Fibroblast of lung (primary cell): ENCODE data around the gene CPSF3. TPM values are rescaled to one million over a fixed set of nuclear protein-coding genes. Genes with fewer than 3 reads are reported as not detected.

Source experiments
- DNase-seq, 2 donors: peaks; one replicate each; pipeline versions ENCODE4 v3.0.0 to v3.0.0-alpha.2; 2010; ENCODE audit warnings: low read depth in 2 of 2
- H2AFZ ChIP-seq: 2 replicates; pipeline ENCODE4 v1.5.1; 2012; ENCODE audit warnings: low read length, control low read depth, inconsistent platforms
- H3K27ac ChIP-seq: 2 replicates; pipeline ENCODE4 v1.5.1; 2011; ENCODE audit warnings: low read length, control low read depth; ENCODE audit not compliant: insufficient read depth
- H3K27me3 ChIP-seq: 2 replicates; pipeline ENCODE4 v1.5.1; 2011; ENCODE audit warnings: mild to moderate bottlenecking, low read length; ENCODE audit not compliant: control insufficient read depth, insufficient read depth
- H3K36me3 ChIP-seq: 2 replicates; pipeline ENCODE4 v1.5.1; 2011; ENCODE audit warnings: low read length; ENCODE audit not compliant: control insufficient read depth, insufficient read depth
- H3K4me1 ChIP-seq: 2 replicates; pipeline ENCODE4 v1.5.1; 2011; ENCODE audit warnings: low read length; ENCODE audit not compliant: control insufficient read depth, insufficient read depth; ENCODE audit errors: extremely low read depth
- H3K4me2 ChIP-seq: 2 replicates; pipeline ENCODE4 v1.5.1; 2011; ENCODE audit warnings: low read length, control low read depth; ENCODE audit not compliant: insufficient read depth; ENCODE audit errors: extremely low read depth
- H3K4me3 ChIP-seq, 4 experiments: fragments of 200-600 bp in 1 of 4; sonication (generic) in 1 of 4; replicated peaks in 1 of 4; 2 replicates each; pipeline ENCODE4 v1.5.1; 2011 to 2016; ENCODE audit warnings: low read length in 4 of 4, low read depth in 3 of 4, mild to moderate bottlenecking in 3 of 4, control low read depth in 2 of 4, inconsistent platforms in 1 of 4, mixed read lengths in 1 of 4; ENCODE audit not compliant: insufficient read depth in 1 of 4; ENCODE audit errors: control extremely low read depth in 1 of 4
- H3K79me2 ChIP-seq: 2 replicates; pipeline ENCODE4 v1.5.1; 2012; ENCODE audit warnings: mild to moderate bottlenecking, low read length, inconsistent platforms; ENCODE audit not compliant: control insufficient read depth, insufficient read depth
- H3K9ac ChIP-seq: 2 replicates; pipeline ENCODE4 v1.5.1; 2011; ENCODE audit warnings: mild to moderate bottlenecking, low read length, control low read depth; ENCODE audit not compliant: insufficient read depth
- H3K9me3 ChIP-seq: 2 replicates; pipeline ENCODE4 v1.5.1; 2012; ENCODE audit warnings: low read depth, low read length; ENCODE audit not compliant: control insufficient read depth, insufficient read depth
- H4K20me1 ChIP-seq: 2 replicates; pipeline ENCODE4 v1.5.1; 2011; ENCODE audit warnings: low read length; ENCODE audit not compliant: control insufficient read depth, insufficient read depth; ENCODE audit errors: extremely low read depth
- CTCF ChIP-seq, 2 donors: IDR thresholded peaks in 1 of 2; conservative IDR thresholded peaks in 1 of 2; 1 replicate in 1 of 2; 2 replicates in 1 of 2; pipeline ENCODE4 v1.5.1; 2011 to 2012; ENCODE audit warnings: low read length in 2 of 2, control low read depth in 1 of 2, inconsistent platforms in 1 of 2, low read depth in 1 of 2, mild to moderate bottlenecking in 1 of 2
- EZH2 ChIP-seq: IDR thresholded peaks from 2 replicates; pipeline ENCODE4 v1.5.1; 2012; ENCODE audit warnings: low read length, control low read depth, mild to moderate bottlenecking; ENCODE audit errors: missing control alignments
- polyA plus RNA-seq, 2 donors: library from polyadenylated mRNA; depleted of rRNA in 1 of 2; stranded (reverse) in 1 of 2; unstranded in 1 of 2; fragments of >200 nt; gene quantifications; 2 replicates each; pipeline ENCODE4 v1.2.1, GENCODE V29; 2011 to 2012; ENCODE audit warnings: missing spikeins in 1 of 2
- total RNA-seq: library from RNA; depleted of rRNA; stranded (reverse); fragments of >200 nt; gene quantifications from 2 replicates; pipeline ENCODE4 v1.2.1, GENCODE V29; 2014

Gene CPSF3
- total and polyA plus RNA-seq, 2 donors (not counting 1 experiment from before 2014, with no cell fraction given) = 48.6 to 53.0 TPM

GRCh38 chr2:9441556-9441955 lies 18.1 kb downstream of the CPSF3 start:
- H3K9ac ChIP-seq = no peak overlapping the region
- no peaks in the 10 kb centered on the region for H3K27me3 ChIP-seq
- no peak overlapping the region for H3K27ac ChIP-seq
- no peak overlapping the region for H2AFZ ChIP-seq
- no peak overlapping the region for H3K4me2 ChIP-seq
- no peak overlapping the region for H3K4me3 ChIP-seq
- TF ChIP-seq EZH2 (no peak), CTCF (conservative IDR thresholded peaks at IDR 0.05 in 1 of 2, IDR thresholded peaks at IDR 0.05 in 1 of 2; ENCODE audit: low read depth in 1 of 2, low read length in 2 of 2) (no peak)
- peaks cover 10% of the 10 kb centered on the region for H3K4me1 ChIP-seq
- no peaks in the 10 kb centered on the region for H3K79me2 ChIP-seq
- no peaks in the 10 kb centered on the region for H4K20me1 ChIP-seq
- no peaks in the 10 kb centered on the region for H3K9me3 ChIP-seq
- DNase-seq = peak in 1 of 2 donors; percentile 31
- peaks cover 7% of the 10 kb centered on the region for H3K36me3 ChIP-seq

GRCh38 chr2:9443526-9443925 lies 20.1 kb downstream of the CPSF3 start:
- Histone ChIP-seq H3K36me3 (peaks cover 5% of the 10 kb centered on the region), H3K9ac (no peak overlapping the region), H3K27ac (no peak overlapping the region), H3K4me2 (no peak overlapping the region), H3K4me1 (peaks cover 10% of the 10 kb centered on the region), H3K9me3 (no peaks in the 10 kb centered on the region), H4K20me1 (no peaks in the 10 kb centered on the region), H3K4me3 (no peak overlapping the region), H2AFZ (no peak overlapping the region), H3K27me3 (no peaks in the 10 kb centered on the region), H3K79me2 (no peaks in the 10 kb centered on the region)
- TF ChIP-seq EZH2 = no peak
- no peak for TF ChIP-seq CTCF (conservative IDR thresholded peaks at IDR 0.05 in 1 of 2, IDR thresholded peaks at IDR 0.05 in 1 of 2; ENCODE audit: low read depth in 1 of 2, low read length in 2 of 2)
- no peak for DNase-seq

- peaks cover 5% of the 10 kb centered on the region for H3K4me1 ChIP-seq
- no peak overlapping the region for H3K27ac ChIP-seq
- H3K36me3 ChIP-seq = peaks cover 9% of the 10 kb centered on the region
- H3K27me3 ChIP-seq = no peaks in the 10 kb centered on the region
- H3K9ac ChIP-seq = no peak overlapping the region
- no peaks in the 10 kb centered on the region for H3K9me3 ChIP-seq
- no peak for DNase-seq
- H4K20me1 ChIP-seq = no peaks in the 10 kb centered on the region
- H2AFZ ChIP-seq = no peak overlapping the region
- no peak for TF ChIP-seq EZH2
- no peak for TF ChIP-seq CTCF (conservative IDR thresholded peaks at IDR 0.05 in 1 of 2, IDR thresholded peaks at IDR 0.05 in 1 of 2; ENCODE audit: low read depth in 1 of 2, low read length in 2 of 2)
- no peak overlapping the region for H3K4me2 ChIP-seq
- no peaks in the 10 kb centered on the region for H3K79me2 ChIP-seq
- no peak overlapping the region for H3K4me3 ChIP-seq
These were observed 21.6 kb downstream of the CPSF3 start for GRCh38 chr2:9445089-9445488.
